Stimulated activated CD8-positive, alpha-beta memory T cell treated with anti-CD3 and anti-CD28 coated beads, Interleukin-15, amount 100 ng/mL, for 4 hours (primary cell): ENCODE measurements around the gene HEXIM1.
"Not testable (repeated sequence)": the region's sequence is repeated elsewhere in the genome, so short reads cannot be mapped to it uniquely, and the experiment has no call there.

Experiments used
- DNase-seq, 2 donors: peaks; one replicate each; pipeline ENCODE4 v3.0.0-alpha.2; 2020; ENCODE audit warnings: low read depth in 2 of 2

The HEXIM1 gene

DNA sequence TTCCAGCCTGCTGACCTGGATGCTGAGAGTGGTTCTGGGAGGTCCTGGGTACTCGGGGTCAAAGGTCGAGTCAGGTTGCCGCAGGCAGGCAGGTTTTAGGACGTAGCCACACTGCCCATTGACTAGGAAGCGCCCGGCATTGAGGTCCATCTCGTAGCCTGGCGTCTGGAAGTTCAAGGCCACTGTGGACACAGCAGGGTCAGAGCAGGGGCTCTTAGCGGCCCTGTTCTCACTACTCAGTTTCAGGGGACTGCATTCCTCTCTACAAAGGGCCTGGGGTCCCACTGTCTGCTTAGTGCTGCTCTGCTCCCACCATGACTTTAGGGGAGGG lies 34.9 kb upstream of the HEXIM1 start:
- DNase-seq, result no peak

DNA sequence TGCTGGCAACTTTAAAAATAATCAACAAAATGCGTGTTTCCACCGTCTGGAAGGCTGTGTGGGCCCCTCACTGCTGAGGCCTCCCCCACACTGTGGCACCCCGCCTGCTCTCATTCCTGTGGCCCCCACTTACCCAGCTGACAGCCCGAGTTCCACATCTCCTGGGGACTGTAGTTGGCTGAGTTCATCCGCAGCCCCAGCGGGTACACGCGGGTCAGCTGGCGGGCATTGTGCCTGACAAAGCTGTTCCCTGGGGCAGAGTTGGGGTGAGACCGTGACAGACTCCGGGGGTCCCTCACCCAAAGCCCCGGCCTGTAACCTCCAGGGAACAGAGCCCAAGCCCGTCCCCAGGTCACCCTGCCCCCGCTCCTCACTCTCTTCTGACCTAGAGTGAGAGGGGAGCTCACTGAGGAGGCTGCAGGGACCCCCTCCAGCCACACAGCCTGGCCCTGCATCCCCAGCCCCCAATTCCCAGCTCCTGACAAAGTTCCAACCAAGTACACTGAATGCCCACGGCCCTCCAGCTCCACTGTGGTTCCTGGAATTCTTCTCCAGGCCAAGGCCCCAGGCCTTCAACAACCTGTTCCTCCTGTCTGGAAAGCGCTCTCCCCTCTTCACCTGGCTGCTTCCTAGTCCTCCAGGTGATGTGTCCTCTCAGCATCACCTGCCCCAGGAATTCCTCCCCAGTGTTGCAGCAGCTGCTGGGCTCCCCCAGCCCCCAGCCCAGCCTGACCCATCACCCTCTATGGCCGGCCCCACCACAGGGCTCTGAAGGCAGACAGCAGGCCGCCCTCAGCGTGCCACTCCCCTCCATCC lies 34.0 kb upstream of the HEXIM1 start:
- no peak for DNase-seq

DNA sequence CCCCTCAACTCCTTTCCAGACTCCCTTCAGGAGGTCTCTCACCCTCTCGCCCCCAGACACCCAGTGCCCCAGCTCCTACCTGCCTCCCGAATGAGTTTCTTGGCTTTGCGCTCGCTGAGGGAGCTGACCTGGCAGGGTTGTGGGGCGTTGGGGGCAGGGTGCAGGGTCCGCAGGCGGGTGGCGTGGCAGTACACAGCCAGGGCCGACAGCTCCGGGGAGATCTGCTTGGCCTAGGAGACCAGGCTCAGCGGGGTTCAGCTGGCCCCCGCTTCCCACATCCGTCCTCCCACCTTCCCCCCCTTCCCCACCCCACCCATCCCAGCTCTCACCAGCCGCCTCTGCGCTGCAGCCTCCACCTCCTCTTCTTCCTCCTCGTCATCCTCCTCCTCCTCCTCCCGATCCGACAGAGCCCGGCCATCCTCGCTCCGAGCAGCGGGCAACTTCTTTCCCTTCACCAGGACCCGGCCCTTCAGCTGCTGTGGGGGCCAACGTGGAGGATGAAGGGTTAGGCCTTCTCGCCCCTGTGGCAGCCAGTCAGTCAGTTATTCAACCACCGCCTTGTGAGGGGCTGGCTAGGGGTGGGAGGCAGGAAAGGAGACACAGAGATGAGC lies 33.2 kb upstream of the HEXIM1 start:
- no peak for DNase-seq

- DNase-seq, result no peak
These were observed 32.4 kb upstream of the HEXIM1 start for GRCh38 chr17:45115871-45116270.

DNA sequence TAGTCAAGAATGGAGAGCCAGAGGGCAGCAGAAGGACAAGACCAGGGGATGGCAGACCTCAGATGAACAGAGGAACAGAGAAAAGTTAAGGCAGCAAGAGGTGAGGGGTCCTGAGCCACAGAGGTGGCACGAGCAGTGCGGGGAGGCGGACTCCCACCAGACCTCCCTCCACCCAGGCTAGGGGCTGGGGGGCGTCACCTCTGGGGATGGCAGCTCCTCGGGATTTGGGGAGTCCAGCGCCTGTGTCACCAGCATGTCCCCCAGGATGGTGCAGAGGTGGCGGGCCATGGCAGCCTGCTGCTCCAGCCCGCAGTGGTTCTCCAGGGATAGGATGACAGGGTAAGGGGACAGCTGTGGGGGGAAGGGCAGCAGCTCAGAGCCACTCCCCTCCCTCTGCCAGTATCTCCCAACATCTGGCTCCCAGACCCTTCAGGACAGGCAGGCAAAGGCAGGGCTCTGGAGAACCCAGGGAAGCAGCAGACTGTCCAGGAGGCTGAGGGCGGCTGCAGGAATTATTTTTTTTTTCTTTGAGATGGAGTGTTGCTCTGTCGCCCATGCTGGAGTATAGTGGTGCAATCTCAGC lies 31.8 kb upstream of the HEXIM1 start:
- DNase-seq, result no peak

DNA sequence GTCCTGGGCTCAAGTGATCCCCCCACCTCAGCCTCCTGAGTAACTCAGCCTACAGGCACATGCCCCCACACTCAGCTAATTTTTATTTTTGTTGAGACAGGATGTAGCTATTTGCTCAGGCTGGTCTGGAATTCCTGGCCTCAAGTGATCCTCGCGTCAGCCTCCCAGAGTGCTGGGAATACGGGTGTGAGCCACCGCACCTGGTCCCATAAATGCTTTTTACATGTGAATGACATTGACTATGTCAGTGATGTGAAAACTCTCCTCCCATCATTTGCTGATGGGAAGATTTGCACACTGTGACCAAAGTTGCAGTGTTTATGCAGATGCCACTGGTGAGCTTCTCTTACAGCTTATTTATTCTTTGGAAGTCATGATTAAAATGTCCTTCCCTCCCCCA lies 30.9 kb upstream of the HEXIM1 start:
- no peak for DNase-seq

DNA sequence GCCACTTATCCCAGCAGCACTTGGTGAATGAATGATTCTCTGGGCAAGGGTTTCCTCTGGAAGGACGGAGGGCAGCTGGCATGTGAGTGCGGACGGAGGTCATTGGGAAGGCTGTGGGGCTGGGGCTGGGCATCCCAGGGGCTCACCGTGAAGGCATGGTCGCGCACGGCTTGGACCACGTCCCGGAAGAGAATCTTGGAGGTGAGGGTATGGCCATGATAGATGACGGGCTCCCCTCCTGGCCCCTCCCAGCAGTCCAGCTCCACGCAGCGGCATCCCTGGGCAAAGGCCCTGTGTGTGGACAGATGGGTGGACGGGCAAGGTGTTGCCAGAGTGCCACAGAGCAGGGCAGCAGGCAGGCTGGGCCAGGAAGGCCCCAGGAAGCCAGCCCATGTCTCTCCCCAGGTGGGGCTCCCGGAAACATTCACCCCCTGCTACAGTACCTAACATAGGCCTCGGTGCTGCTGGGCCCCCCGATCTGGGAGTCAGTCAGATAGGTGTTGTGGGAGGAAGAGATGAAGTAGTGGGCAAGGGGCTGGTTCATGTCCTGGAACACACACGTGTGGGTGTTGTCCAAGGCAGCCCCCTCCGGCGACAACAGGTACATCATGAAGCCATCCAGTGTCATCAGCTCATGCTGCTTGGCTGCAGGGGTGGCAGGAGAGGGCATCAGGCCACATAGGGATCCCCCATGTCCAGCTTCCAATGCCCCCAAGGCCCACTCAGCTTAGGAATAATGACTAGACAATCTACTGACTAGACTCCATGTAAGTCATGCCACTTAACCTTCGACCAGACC lies 30.2 kb upstream of the HEXIM1 start:
- DNase-seq, result no peak

GRCh38 chr17:45118691-45119090 lies 29.6 kb upstream of the HEXIM1 start:
- no peak for DNase-seq

DNA sequence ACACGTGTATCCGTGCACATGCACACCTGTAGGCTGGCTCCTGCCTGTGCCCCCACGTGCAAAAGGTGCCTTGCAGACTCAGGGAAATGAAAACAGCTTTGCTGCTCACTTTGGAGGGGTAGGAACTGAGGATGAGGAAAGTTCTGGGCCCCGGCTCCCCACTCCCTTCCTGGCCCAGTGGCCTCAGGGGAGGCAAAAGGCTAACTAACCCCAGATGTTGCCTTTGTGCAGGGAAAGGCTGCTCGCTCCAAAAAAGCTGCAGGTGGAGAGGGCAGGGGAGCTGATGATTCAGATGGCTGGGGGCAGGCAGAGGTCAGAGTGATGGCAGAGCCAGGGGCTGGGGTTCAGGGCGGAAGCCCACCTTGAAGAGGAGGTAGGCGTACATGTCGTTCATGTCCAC lies 28.3 kb upstream of the HEXIM1 start:
- no peak for DNase-seq

DNA sequence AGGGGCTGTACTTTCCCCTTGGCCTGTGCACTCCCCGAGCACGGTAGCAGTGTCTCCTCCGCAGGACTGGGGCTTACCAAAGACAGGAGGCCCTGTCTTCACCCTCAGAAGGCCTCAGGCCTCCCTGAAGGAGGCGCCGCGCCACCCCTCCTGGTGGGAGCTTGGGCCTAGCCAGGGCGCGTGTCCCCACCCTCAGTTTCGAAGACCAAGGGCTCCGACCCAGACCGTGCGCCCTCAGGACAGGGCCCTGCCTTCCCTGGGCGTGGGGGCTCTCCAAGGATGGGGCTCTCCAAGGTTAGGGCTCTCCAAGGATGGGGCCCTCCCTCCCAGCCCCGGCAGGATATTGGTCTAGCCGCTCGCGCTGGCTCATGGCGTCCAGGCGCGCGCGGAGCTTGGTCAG lies 27.7 kb upstream of the HEXIM1 start:
- no peak for DNase-seq

DNA sequence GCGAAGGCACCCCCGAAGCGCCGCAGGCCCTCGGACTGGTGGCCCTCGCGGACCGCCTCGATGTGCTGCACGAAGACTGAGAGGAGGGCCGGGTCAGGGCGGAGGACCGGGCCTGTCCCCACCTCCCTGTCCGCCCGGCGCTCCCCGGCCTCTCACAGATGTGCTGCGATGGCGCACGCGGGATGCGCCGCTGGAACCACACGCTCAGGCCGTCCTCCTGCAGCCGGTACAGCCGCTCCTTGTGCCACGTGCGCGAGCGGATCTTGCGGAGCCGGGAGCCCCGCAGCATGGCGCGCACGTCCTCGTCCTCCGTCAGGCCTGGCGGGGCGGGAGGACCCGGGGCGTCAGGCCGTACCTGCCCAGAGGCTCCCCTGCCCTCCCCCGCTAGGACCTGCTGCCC lies 27.2 kb upstream of the HEXIM1 start:
- no peak for DNase-seq

GRCh38 chr17:45123076-45123770 lies 25.1 kb upstream of the HEXIM1 start:
- no peak for DNase-seq

DNA sequence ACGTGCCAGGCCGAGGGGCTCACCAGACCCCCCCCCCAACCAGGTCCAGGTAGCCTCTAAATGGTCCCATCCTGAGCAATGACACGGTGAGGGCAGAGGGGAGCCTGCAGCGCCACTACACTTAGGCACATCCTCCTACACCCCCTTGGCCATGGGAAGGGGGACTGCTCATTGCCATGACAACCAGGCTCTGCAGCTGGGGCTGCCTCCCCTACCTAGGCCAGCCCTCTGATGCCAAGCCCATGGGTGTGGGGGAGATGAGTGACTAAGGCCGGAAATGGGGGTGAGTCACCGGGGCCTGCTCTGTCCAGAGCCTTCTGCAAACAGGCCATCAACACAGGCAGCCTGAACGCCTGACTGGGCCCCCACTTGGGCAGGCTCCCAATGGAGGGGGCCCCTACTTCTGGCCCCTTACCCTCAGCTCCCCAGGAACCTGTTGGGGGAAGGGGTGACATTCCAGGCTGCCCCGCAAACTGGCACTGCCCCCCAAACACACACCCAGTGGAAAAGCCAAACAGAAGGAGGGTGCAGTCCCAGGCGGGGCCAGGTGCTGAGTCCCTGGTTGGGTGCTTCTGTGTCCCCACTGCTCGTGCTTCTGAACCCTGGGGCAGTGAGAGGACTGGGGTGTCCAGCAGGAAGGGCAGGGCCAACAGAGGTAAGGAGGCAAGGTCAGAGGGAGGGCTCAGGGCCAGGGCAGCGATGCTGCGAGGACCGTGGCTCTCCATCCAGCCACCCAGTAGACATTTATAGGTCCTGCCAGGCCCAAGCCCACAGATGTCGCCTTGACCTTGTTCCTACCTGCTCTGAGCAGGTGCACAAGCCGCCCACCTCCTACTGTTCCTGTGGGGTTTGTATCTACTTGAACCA lies 24.1 kb upstream of the HEXIM1 start:
- DNase-seq, result peak in 1 of 2 donors; percentile 10

- DNase-seq, result not testable (repeated sequence)
These were observed 23.5 kb upstream of the HEXIM1 start for GRCh38 chr17:45124797-45125122.

DNA sequence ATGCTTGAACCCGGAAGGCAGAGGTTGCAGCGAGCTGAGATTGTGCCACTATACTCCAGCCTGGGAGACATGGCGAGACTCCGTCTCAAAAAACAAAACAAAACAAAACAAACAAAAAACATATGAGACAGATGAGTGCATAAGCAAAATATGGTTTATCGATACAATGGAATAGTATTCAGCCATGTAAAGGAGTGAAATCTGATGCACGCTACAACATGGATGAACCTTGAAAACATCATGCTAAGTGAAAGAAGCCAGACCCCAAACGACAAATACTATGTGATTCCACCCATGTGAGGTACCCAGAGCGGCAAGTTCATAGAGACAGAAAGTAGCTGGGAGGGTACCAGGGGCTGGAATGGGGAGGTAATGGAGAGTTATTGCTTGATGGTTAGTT lies 22.8 kb upstream of the HEXIM1 start:
- no peak for DNase-seq

GRCh38 chr17:45127207-45127547 lies 21.1 kb upstream of the HEXIM1 start:
- no peak for DNase-seq

DNA sequence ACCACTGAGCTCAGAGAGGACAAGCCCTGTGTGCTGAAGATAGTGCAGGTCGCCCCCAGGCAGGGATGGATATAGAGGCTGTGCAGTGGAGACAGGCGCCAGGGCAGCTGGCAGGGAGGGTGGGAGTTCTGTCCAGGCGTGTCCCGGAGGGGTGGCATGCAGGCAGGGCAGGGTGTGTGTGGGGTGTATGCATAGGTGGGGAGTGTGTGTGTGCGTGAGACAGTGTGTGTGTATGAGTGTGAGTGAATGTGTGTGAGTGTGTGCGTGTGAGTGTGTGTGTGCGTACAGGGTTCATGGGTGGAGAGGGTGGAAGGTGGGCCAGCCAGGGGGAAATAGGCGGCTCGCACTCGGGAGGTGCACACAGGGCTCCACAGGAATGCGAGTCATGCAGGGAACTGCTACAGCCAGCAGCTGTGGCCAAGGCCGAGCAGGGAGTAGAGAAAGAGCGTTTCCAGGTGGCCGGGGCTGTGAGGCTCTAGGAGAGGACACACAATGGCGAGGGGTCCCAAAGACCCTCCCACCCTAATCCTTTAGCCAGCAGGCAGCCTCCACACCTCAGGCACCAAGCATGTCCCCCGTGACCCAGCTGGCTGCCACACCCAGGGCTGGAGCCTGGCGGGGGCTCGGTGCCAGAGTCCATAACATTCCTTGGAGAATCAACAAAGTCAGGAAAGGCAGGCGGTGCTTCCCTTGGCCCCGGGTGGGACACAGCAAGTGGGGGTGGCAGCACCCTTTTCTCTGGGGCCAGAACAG lies 20.6 kb upstream of the HEXIM1 start:
- no peak for DNase-seq

DNA sequence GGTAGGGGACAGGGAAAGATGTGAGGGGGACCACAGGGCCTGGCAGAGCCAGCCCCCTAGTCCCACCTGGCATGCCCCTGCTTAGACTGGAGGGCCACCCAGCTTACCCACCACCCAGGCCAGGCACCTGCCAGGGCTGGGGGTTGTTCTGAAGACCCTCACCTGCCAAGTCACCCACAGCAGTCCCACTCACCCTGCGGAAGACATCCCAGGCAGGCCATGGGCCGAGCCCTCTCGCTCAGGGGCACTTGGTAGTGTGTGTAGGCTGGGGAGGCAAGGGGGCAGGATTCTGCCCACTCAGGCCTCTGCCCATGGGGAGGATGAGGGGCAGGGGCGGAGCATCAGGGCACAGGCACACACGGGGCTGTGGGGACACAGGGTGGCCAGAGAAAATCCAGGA lies 19.9 kb upstream of the HEXIM1 start:
- DNase-seq, result no peak

DNA sequence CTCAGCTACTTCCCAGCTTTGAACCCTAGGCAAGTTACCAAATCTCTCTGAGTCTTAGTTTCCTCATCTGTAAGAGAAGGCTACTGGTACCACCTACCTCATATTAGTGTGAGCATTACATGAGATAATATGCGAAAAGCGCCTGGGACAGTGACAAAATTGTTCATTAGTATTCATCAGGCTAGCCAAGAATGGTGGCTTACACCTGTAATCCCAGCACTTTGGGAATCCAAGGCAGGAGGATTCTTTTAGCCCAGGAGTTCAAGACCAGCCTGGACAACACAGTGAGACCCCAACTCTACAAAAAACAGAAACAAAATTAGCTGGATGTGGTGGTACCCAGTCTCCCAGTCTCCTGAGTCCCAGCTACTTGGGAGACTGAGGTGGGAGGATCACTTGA lies 19.3 kb upstream of the HEXIM1 start:
- DNase-seq, result no peak

- DNase-seq, result no peak
These were observed 18.8 kb upstream of the HEXIM1 start for GRCh38 chr17:45129426-45129939.
